D721Med (cell line): ENCODE data around the gene ACR.

ENCODE experiments used
- DNase-seq: peaks from one replicate; pipeline ENCODE4 v3.0.0; 2011; ENCODE audit warnings: low spot score; ENCODE audit not compliant: insufficient read length
- FAIRE-seq: peaks from 2 replicates; lab custom pipeline; 2011; peaks lifted over from hg19 to GRCh38; lab: Jason Lieb, UNC
- TF ChIP-seq, protein P1 (sequence below): IDR thresholded peaks from 2 replicates; pipeline ENCODE4 v1.5.1; 2012; ENCODE audit warnings: mild to moderate bottlenecking, control low read depth; ENCODE audit not compliant: insufficient read depth; ENCODE audit errors: missing control alignments

Gene ACR

DNA sequence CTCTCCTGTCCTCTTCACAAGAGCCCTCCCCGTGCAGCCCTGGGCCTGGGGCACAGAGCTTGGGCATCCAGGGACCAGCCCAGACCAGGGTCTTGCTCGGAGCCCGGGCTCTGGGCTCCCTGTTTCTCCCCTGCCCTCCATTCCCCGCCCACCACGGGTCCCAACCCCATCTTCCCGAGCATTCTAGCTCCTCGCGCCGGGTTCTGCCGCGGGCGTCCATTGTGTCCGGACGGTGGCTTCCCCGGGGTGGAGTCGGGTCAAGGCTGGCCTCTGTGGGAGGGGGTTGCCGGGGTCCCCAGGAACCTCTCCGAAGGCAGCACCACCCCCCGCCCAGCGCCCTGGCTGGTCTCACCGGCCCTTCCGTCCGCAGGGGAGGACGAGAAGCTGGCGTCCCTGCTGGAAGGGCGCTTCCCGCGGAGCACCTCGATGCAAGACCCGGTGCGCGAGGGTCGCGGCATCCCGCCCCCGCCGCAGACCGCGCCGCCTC lies 18.1 kb upstream of the ACR start:
- no peak for FAIRE-seq

DNA sequence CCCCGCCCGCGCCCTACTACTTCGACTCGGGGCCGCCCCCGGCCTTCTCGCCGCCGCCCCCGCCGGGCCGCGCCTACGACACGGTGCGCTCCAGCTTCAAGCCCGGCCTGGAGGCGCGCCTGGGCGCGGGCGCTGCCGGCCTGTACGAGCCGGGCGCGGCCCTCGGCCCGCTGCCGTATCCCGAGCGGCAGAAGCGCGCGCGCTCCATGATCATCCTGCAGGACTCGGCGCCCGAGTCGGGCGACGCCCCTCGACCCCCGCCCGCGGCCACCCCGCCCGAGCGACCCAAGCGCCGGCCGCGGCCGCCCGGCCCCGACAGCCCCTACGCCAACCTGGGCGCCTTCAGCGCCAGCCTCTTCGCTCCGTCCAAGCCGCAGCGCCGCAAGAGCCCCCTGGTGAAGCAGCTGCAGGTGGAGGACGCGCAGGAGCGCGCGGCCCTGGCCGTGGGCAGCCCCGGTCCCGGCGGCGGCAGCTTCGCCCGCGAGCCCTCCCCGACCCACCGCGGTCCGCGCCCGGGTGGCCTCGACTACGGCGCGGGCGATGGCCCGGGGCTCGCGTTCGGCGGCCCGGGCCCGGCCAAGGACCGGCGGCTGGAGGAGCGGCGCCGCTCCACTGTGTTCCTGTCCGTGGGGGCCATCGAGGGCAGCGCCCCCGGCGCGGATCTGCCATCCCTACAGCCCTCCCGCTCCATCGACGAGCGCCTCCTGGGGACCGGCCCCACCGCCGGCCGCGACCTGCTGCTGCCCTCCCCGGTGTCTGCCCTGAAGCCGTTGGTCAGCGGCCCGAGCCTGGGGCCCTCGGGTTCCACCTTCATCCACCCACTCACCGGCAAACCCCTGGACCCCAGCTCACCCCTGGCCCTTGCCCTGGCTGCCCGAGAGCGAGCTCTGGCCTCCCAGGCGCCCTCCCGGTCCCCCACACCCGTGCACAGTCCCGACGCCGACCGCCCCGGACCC lies 17.4 kb upstream of the ACR start:
- no peak for FAIRE-seq
- DNase-seq = no peak
- TF ChIP-seq, protein P1, sequence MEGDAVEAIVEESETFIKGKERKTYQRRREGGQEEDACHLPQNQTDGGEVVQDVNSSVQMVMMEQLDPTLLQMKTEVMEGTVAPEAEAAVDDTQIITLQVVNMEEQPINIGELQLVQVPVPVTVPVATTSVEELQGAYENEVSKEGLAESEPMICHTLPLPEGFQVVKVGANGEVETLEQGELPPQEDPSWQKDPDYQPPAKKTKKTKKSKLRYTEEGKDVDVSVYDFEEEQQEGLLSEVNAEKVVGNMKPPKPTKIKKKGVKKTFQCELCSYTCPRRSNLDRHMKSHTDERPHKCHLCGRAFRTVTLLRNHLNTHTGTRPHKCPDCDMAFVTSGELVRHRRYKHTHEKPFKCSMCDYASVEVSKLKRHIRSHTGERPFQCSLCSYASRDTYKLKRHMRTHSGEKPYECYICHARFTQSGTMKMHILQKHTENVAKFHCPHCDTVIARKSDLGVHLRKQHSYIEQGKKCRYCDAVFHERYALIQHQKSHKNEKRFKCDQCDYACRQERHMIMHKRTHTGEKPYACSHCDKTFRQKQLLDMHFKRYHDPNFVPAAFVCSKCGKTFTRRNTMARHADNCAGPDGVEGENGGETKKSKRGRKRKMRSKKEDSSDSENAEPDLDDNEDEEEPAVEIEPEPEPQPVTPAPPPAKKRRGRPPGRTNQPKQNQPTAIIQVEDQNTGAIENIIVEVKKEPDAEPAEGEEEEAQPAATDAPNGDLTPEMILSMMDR = no peak

More for the DNA sequence above, 18.1 kb upstream of the ACR start:
- TF ChIP-seq, protein P1 = no peak
- no peak for DNase-seq

DNA sequence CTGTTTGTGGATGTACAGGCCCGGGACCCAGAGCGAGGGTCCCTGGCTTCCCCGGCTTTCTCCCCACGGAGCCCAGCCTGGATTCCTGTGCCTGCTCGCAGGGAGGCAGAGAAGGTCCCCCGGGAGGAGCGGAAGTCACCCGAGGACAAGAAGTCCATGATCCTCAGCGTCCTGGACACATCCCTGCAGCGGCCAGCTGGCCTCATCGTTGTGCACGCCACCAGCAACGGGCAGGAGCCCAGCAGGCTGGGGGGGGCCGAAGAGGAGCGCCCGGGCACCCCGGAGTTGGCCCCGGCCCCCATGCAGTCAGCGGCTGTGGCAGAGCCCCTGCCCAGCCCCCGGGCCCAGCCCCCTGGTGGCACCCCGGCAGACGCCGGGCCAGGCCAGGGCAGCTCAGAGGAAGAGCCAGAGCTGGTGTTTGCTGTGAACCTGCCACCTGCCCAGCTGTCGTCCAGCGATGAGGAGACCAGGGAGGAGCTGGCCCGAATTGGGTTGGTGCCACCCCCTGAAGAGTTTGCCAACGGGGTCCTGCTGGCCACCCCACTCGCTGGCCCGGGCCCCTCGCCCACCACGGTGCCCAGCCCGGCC lies 16.7 kb upstream of the ACR start:
- FAIRE-seq = no peak
- TF ChIP-seq, protein P1 = no peak
- DNase-seq = no peak

DNA sequence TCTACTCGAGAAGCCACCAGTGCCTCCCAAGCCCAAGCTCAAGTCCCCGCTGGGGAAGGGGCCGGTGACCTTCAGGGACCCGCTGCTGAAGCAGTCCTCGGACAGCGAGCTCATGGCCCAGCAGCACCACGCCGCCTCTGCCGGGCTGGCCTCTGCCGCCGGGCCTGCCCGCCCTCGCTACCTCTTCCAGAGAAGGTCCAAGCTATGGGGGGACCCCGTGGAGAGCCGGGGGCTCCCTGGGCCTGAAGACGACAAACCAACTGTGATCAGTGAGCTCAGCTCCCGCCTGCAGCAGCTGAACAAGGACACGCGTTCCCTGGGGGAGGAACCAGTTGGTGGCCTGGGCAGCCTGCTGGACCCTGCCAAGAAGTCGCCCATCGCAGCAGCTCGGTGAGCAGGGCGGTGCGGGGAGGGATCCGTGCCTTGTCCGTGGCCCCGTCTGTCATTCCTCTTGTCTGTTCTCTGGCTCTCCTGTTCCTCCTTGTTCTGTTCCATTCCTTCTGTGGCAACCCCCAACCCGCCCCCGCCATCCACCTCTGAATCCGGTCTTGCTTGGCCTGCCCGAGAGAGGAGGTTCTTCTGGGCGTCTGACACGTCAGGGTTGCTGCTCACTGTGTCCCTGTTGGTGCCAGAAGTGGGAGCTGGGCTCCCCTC lies 15.8 kb upstream of the ACR start:
- DNase-seq (no peak), FAIRE-seq (no peak)
- TF ChIP-seq, protein P1 = no peak

DNA sequence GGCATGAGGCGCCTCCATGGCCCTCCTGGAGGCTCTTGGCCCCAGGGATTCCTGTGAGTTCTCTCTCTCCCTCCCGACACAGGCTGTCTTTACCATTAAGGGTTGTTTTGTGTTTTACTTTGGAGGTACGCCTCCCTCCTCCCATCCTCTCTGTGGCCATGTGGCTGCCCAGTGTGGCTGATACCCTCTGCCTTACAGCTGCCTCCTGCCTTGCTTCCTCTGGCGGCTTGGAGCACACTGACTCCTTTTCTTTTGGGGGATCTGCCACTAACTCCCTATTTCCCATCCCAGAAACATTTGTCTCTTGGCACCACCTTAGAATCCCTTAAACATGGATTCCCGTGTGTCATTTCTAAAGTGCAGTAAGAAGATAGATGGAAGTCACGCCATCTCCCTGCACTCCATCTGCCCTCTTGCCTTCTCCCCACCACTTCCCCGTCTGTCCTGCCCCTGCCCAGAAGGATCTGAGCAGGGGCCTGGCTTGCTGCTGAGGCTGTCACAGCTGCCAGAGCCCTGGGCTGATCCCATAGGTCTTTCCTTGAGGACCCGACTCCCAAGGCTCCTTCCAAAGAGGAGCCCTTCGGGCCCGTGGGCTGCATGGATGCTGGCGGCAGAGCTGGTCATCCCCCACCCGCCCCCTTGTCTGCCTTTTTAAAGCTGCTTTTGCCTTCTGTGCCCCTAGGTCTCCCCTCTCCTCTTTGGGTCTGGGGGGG lies 15.1 kb upstream of the ACR start:
- DNase-seq (no peak), FAIRE-seq (no peak)
- TF ChIP-seq, protein P1 = no peak

DNA sequence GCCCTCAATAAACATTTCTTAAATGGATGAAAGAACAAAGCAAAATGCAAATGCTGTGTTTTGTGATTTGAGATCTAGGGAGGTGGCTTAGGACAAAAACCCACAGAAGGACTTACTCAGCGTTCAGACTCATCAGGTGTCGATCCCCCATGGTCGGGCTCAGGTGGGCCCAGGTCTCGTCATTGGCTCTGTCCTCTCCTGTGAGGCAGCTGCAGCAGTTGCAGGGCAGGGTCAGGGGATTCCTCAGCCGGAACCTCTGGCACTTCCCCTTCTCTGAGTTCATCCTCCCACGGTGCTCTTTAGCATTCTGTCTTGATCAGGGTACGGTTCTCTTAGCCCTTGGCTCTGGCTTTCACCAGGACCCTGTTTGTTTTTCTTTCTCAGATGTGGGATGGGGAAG lies 14.0 kb upstream of the ACR start:
- FAIRE-seq = no peak
- DNase-seq = no peak
- TF ChIP-seq, protein P1 = no peak
